HepG2 (cell line): ENCODE measurements around the gene RASSF4. TPM values are rescaled to one million over a fixed set of nuclear protein-coding genes. Genes with fewer than 3 reads are reported as not detected.

ENCODE experiments used
- DNMT3B ChIP-seq: conservative IDR thresholded peaks from 2 replicates; pipeline ENCODE4 v1.6.1; 2016; ENCODE audit warnings: missing biosample characterization, control low read depth
- FIP1L1 ChIP-seq: fragments of 200-400 bp; formaldehyde crosslinking; IDR thresholded peaks from 2 replicates; pipeline ENCODE4 v1.6.1; 2018; ENCODE audit warnings: low read depth, mild to moderate bottlenecking, low read length, moderate library complexity, borderline replicate concordance; ENCODE audit not compliant: insufficient read depth
- JUNB ChIP-seq: sonication (generic); formaldehyde crosslinking; IDR thresholded peaks from 2 replicates; pipeline ENCODE4 v1.8.0; 2022; ENCODE audit warnings: missing genetic modification reagents, mild to moderate bottlenecking, borderline replicate concordance
- KMT2B ChIP-seq: IDR thresholded peaks from 2 replicates; pipeline ENCODE4 v1.6.1; 2016; ENCODE audit warnings: missing genetic modification reagents, missing compliant biosample characterization
- LCORL ChIP-seq, 2 experiments: fragments of 450-650 bp in 1 of 2; sonication (generic) in 1 of 2; formaldehyde crosslinking in 1 of 2; IDR thresholded peaks; 2 replicates each; pipeline versions ENCODE4 v1.5.0 to v1.6.1; 2017 to 2020; ENCODE audit warnings: antibody characterized with exemption in 1 of 2, missing genetic modification reagents in 1 of 2
- NFE2L1 ChIP-seq: sonication (generic); formaldehyde crosslinking; IDR thresholded peaks from 2 replicates; pipeline ENCODE4 v1.4.0; 2020; ENCODE audit warnings: missing genetic modification reagents, mild to moderate bottlenecking, borderline replicate concordance
- REXO4 ChIP-seq: sonication (generic); formaldehyde crosslinking; IDR thresholded peaks from 2 replicates; pipeline ENCODE4 v1.8.0; 2022; ENCODE audit warnings: missing genetic modification reagents, mild to moderate bottlenecking, borderline replicate concordance
- SMYD3 ChIP-seq: sonication (generic); formaldehyde crosslinking; IDR thresholded peaks from 2 replicates; pipeline ENCODE4 v1.8.1; 2023; ENCODE audit warnings: mild to moderate bottlenecking, missing genetic modification reagents
- TCF7L2 ChIP-seq: IDR thresholded peaks from 2 replicates; pipeline ENCODE4 v1.6.1; 2011; ENCODE audit warnings: mild to moderate bottlenecking, low read depth, low read length, moderate library complexity
- TP53 ChIP-seq: sonication (generic); formaldehyde crosslinking; conservative IDR thresholded peaks from 2 replicates; pipeline ENCODE4 v1.4.0; 2020; ENCODE audit warnings: missing genetic modification reagents
- XBP1 ChIP-seq: sonication (generic); formaldehyde crosslinking; IDR thresholded peaks from 2 replicates; pipeline ENCODE4 v1.5.0; 2020; ENCODE audit warnings: missing genetic modification reagents
- ZNF160 ChIP-seq: sonication (generic); formaldehyde crosslinking; IDR thresholded peaks from 2 replicates; pipeline ENCODE4 v1.8.0; 2022; ENCODE audit warnings: mild to moderate bottlenecking, inconsistent platforms, missing genetic modification reagents
- ZNF207 ChIP-seq: fragments of 450-650 bp; IDR thresholded peaks from 2 replicates; pipeline ENCODE4 v1.6.1; 2016; ENCODE audit warnings: antibody characterized with exemption, borderline replicate concordance
- ZNF264 ChIP-seq: sonication (generic); formaldehyde crosslinking; IDR thresholded peaks from 2 replicates; pipeline ENCODE4 v1.4.0; 2020; ENCODE audit warnings: missing genetic modification reagents
- ZNF367 ChIP-seq: sonication (generic); formaldehyde crosslinking; IDR thresholded peaks from 2 replicates; pipeline ENCODE4 v1.4.0; 2020; ENCODE audit warnings: missing genetic modification reagents, borderline replicate concordance
- polyA plus RNA-seq, 8 experiments: library from polyadenylated mRNA; depleted of rRNA in 3 of 8; stranded (reverse) in 7 of 8; unstranded in 1 of 8; fragments of >200 nt; fragmentation: Illumina TruSeq in 4 of 8; extraction: Trizol in 4 of 8; gene quantifications; 2 replicates each; pipeline versions ENCODE4 v1.2.1 to v1.2.3, GENCODE V29; 2011 to 2016; ENCODE audit warnings: low read depth in 4 of 8, missing spikeins in 1 of 8, mixed read lengths in 1 of 8; ENCODE audit not compliant: insufficient read depth in 1 of 8
- total RNA-seq, 5 experiments: library from RNA; depleted of rRNA; stranded (reverse); fragments of >200 nt; fragmentation: Illumina TruSeq; extraction: Trizol; gene quantifications; 2 replicates each; pipeline ENCODE4 v1.2.3, GENCODE V29; 2016; ENCODE audit warnings: low read depth in 1 of 5
- TF ChIP-seq, protein P1 (sequence below): sonication (generic); formaldehyde crosslinking; IDR thresholded peaks from 2 replicates; pipeline ENCODE4 v1.5.0; 2020; ENCODE audit warnings: mild to moderate bottlenecking, missing genetic modification reagents
- TF ChIP-seq, protein P2 (sequence below): IDR thresholded peaks from 2 replicates; pipeline ENCODE4 v1.4.0; 2020; ENCODE audit warnings: mild to moderate bottlenecking, missing genetic modification reagents
- TF ChIP-seq, protein P3 (sequence below): sonication (generic); formaldehyde crosslinking; IDR thresholded peaks from 2 replicates; pipeline ENCODE4 v1.4.0; 2020; ENCODE audit warnings: missing genetic modification reagents; ENCODE audit errors: not compliant biosample characterization
- TF ChIP-seq, protein P4 (sequence below): fragments of 450-650 bp; IDR thresholded peaks from 2 replicates; pipeline ENCODE4 v1.6.1; 2016
- TF ChIP-seq, protein P5 (sequence below): sonication (generic); formaldehyde crosslinking; IDR thresholded peaks from 2 replicates; pipeline ENCODE4 v1.8.1; 2023; ENCODE audit warnings: mild to moderate bottlenecking, missing genetic modification reagents

RASSF4 gene
- total and polyA plus RNA-seq, 2 of the 13 experiments (the other 11 are each of a cell fraction or from before 2014, with no cell fraction given): 34.0 to 51.7 TPM

DNA sequence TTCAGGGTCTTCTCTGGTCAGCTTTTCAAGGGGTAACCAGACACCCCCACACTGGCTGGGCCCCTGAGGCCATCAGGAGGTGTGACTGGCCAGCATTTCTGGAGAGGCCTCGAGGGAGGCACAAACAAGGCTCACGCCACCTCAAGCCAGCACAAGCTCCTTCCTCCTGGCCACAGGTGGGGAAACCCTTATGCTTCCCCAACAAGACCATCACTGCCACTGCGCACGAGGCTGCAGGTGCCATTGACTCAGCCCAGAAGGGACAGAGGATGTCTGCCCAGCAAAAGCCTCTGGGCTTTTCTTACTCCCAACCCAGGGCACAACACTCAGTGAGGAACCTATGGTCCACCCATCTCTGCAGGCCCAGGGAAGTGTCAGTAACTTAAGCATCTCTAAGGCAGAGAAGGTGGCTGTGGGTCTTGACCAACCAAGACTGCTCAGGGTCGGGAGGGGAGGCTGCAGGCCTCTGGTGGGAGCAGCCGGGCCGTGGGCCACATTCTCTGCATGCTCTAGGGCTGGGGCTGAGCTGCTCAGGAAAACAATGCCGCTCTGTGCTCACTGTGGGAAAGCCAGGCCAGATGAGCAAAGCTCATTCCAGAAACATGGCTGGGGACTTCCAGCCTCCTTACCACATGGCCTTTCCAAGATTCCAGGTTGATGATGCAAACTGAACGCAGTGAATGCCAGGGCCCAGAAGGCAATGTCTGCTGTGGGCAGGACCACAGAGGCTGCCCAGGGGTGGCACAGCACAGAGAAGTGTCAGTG lies 24.2 kb upstream of the RASSF4 start (continued):
- TF ChIP-seq, protein P1, sequence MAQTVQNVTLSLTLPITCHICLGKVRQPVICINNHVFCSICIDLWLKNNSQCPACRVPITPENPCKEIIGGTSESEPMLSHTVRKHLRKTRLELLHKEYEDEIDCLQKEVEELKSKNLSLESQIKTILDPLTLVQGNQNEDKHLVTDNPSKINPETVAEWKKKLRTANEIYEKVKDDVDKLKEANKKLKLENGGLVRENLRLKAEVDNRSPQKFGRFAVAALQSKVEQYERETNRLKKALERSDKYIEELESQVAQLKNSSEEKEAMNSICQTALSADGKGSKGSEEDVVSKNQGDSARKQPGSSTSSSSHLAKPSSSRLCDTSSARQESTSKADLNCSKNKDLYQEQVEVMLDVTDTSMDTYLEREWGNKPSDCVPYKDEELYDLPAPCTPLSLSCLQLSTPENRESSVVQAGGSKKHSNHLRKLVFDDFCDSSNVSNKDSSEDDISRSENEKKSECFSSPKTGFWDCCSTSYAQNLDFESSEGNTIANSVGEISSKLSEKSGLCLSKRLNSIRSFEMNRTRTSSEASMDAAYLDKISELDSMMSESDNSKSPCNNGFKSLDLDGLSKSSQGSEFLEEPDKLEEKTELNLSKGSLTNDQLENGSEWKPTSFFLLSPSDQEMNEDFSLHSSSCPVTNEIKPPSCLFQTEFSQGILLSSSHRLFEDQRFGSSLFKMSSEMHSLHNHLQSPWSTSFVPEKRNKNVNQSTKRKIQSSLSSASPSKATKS (CRISPR knock-in tag): no peak
- TF ChIP-seq JUNB (CRISPR knock-in tag): no peak
- peak; percentile 74; the same call in 1 of the 2 replicates for TF ChIP-seq KMT2B
- no peak for TF ChIP-seq LCORL (IDR thresholded peaks at IDR 0.05)
- peak; percentile 74; the same call in 1 of the 2 replicates for TF ChIP-seq LCORL (CRISPR knock-in tag; IDR thresholded peaks at IDR 0.05)
- TF ChIP-seq SMYD3 (CRISPR knock-in tag): peak; percentile 93
- TF ChIP-seq, protein P2, sequence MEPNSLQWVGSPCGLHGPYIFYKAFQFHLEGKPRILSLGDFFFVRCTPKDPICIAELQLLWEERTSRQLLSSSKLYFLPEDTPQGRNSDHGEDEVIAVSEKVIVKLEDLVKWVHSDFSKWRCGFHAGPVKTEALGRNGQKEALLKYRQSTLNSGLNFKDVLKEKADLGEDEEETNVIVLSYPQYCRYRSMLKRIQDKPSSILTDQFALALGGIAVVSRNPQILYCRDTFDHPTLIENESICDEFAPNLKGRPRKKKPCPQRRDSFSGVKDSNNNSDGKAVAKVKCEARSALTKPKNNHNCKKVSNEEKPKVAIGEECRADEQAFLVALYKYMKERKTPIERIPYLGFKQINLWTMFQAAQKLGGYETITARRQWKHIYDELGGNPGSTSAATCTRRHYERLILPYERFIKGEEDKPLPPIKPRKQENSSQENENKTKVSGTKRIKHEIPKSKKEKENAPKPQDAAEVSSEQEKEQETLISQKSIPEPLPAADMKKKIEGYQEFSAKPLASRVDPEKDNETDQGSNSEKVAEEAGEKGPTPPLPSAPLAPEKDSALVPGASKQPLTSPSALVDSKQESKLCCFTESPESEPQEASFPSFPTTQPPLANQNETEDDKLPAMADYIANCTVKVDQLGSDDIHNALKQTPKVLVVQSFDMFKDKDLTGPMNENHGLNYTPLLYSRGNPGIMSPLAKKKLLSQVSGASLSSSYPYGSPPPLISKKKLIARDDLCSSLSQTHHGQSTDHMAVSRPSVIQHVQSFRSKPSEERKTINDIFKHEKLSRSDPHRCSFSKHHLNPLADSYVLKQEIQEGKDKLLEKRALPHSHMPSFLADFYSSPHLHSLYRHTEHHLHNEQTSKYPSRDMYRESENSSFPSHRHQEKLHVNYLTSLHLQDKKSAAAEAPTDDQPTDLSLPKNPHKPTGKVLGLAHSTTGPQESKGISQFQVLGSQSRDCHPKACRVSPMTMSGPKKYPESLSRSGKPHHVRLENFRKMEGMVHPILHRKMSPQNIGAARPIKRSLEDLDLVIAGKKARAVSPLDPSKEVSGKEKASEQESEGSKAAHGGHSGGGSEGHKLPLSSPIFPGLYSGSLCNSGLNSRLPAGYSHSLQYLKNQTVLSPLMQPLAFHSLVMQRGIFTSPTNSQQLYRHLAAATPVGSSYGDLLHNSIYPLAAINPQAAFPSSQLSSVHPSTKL: peak; percentile 91
- no peak for TF ChIP-seq FIP1L1
- TF ChIP-seq TP53 (CRISPR knock-in tag): no peak
- TF ChIP-seq DNMT3B (CRISPR knock-in tag): peak; percentile 70; the same call in 1 of the 2 replicates
- TF ChIP-seq NFE2L1 (CRISPR knock-in tag): no peak
- TF ChIP-seq, protein P3, sequence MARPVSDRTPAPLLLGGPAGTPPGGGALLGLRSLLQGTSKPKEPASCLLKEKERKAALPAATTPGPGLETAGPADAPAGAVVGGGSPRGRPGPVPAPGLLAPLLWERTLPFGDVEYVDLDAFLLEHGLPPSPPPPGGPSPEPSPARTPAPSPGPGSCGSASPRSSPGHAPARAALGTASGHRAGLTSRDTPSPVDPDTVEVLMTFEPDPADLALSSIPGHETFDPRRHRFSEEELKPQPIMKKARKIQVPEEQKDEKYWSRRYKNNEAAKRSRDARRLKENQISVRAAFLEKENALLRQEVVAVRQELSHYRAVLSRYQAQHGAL (CRISPR knock-in tag): no peak
- peak; percentile 91 for TF ChIP-seq REXO4
- peak; percentile 68; the same call in 1 of the 2 replicates for TF ChIP-seq ZNF264 (CRISPR knock-in tag)
- TF ChIP-seq, protein P4, sequence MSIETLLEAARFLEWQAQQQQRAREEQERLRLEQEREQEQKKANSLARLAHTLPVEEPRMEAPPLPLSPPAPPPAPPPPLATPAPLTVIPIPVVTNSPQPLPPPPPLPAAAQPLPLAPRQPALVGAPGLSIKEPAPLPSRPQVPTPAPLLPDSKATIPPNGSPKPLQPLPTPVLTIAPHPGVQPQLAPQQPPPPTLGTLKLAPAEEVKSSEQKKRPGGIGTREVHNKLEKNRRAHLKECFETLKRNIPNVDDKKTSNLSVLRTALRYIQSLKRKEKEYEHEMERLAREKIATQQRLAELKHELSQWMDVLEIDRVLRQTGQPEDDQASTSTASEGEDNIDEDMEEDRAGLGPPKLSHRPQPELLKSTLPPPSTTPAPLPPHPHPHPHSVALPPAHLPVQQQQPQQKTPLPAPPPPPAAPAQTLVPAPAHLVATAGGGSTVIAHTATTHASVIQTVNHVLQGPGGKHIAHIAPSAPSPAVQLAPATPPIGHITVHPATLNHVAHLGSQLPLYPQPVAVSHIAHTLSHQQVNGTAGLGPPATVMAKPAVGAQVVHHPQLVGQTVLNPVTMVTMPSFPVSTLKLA: peak; percentile 54
- no peak for TF ChIP-seq ZNF160 (CRISPR knock-in tag)
- TF ChIP-seq TCF7L2: no peak
- TF ChIP-seq ZNF207: no peak
- TF ChIP-seq, protein P5, sequence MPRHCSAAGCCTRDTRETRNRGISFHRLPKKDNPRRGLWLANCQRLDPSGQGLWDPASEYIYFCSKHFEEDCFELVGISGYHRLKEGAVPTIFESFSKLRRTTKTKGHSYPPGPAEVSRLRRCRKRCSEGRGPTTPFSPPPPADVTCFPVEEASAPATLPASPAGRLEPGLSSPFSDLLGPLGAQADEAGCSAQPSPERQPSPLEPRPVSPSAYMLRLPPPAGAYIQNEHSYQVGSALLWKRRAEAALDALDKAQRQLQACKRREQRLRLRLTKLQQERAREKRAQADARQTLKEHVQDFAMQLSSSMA (CRISPR knock-in tag): peak; percentile 90; the same call in 1 of the 2 replicates
- no peak for TF ChIP-seq ZNF367 (CRISPR knock-in tag)
- TF ChIP-seq XBP1 (CRISPR knock-in tag): no peak
